Transverse colon (tissue), 3 donors: ENCODE data around the gene LRRK2.

Source experiments
- CTCF ChIP-seq, 5 experiments: fragments of 200-600 bp in 3 of 5; fragments of 450-650 bp in 2 of 5; sonication (generic) in 3 of 5; IDR thresholded peaks; 1 replicate in 2 of 5; 2 replicates in 3 of 5; pipeline ENCODE4 v1.5.1; 2016 to 2017; ENCODE audit warnings: antibody characterized with exemption in 5 of 5, inconsistent platforms in 3 of 5, mild to moderate bottlenecking in 2 of 5, moderate library complexity in 1 of 5
- EP300 ChIP-seq: sonication (generic); formaldehyde crosslinking; IDR thresholded peaks from one replicate; pipeline ENCODE4 v1.6.1; 2017; ENCODE audit warnings: antibody characterized with exemption, low read depth
- POLR2A ChIP-seq: fragments of 450-650 bp; IDR thresholded peaks from one replicate; pipeline ENCODE4 v1.6.1; 2016; ENCODE audit warnings: antibody characterized with exemption, mild to moderate bottlenecking, moderate library complexity

DNA sequence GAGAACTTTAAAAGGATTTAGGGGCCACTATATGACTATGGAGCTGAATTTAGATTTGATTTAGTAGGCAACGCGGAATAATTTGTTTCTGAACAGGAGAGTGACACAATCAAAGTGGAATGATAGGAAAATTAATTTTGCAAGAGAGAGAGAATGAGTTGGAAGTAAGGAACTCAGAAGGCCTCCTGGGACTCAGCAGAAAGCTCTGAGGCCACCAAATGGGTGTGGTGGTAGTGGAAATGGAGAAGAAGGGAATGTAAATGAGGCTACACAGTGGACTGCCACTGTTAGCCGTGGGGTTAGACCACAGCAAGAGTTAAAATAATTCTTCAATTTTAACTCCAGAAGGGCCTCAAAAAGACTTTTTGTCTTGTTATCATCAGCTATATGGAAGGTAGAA, 102.7 kb downstream of the LRRK2 start:
- TF ChIP-seq EP300 (no peak), CTCF (IDR thresholded peaks at IDR 0.05) (no peak), POLR2A (no peak)
